Testis (tissue), 3 donors: ENCODE results near the gene CD9. TPM values are rescaled to one million over a fixed set of nuclear protein-coding genes. Genes with fewer than 3 reads are reported as not detected.

Source experiments
- DNase-seq: peaks from one replicate; pipeline ENCODE4 v3.0.0-alpha.2; 2019
- H3K27ac ChIP-seq, 2 donors: fragments of 200-600 bp; sonication (generic); one replicate each; pipeline ENCODE4 v1.5.1; 2019
- H3K27me3 ChIP-seq: fragments of 200-600 bp; sonication (generic); one replicate; pipeline ENCODE4 v1.5.1; 2019
- H3K36me3 ChIP-seq: fragments of 200-600 bp; sonication (generic); one replicate; pipeline ENCODE4 v1.5.1; 2017; ENCODE audit warnings: low read depth; ENCODE audit errors: missing control alignments
- H3K4me1 ChIP-seq: fragments of 200-600 bp; sonication (generic); one replicate; pipeline ENCODE4 v1.5.1; 2019
- H3K4me3 ChIP-seq, 2 donors: fragments of 200-600 bp; sonication (generic); one replicate each; pipeline ENCODE4 v1.5.1; 2017 to 2019
- H3K9me3 ChIP-seq: fragments of 200-600 bp; sonication (generic); one replicate; pipeline ENCODE4 v1.5.1; 2017
- CTCF ChIP-seq, 3 experiments: fragments of 450-650 bp in 2 of 3; fragments of 200-600 bp in 1 of 3; sonication (generic) in 1 of 3; IDR thresholded peaks; one replicate each; pipeline ENCODE4 v1.5.1; 2016 to 2019; ENCODE audit warnings: antibody characterized with exemption in 3 of 3, mild to moderate bottlenecking in 2 of 3, moderate library complexity in 1 of 3
- POLR2A ChIP-seq: fragments of 450-650 bp; IDR thresholded peaks from one replicate; pipeline ENCODE4 v1.6.1; 2017; ENCODE audit warnings: antibody characterized with exemption, mild to moderate bottlenecking, moderate library complexity
- WGBS, 2 donors: methylation state at CpG; one replicate each; pipeline ENCODE4 v1.1.5; 2018; 5-methylcytosine and 5-hydroxymethylcytosine counted together
- intact Hi-C: fragments of 100-400 bp; cut with DNase I; formaldehyde crosslinking; loops from one replicate; pipeline ENCODE4 v1.15.1; 2023; ENCODE audit warnings: low total_unique reads
- polyA plus RNA-seq: library from polyadenylated mRNA; stranded (reverse); fragments of 350-450 nt; fragmentation: Illumina TruSeq; extraction: RNeasy Lipid Tissue Mini Kit (QIAGEN cat#74804); gene quantifications from one replicate; pipeline ENCODE4 v1.2.3, GENCODE V29; 2014; ENCODE audit warnings: low read depth, low replicate concordance; ENCODE audit not compliant: insufficient read depth
- total RNA-seq, 2 donors: library from RNA; depleted of rRNA; stranded (reverse); fragments of >200 nt; gene quantifications; one replicate each; pipeline ENCODE4 v1.2.3, GENCODE V29; 2016

CD9 gene
- total and polyA plus RNA-seq, 3 donors from 2014 or later = 31.2 to 94.2 (median 53.1) TPM

GRCh38 chr12:6279256-6279628 lies 79.0 kb downstream of the CD9 start:
- no peak for DNase-seq
- WGBS, 2 donors = 50 to 66% methylated on average over 10 to 12 of the region's 12 CpGs
- no peaks in the 10 kb centered on the region for H3K9me3 ChIP-seq
- no peaks in the 10 kb centered on the region for H3K36me3 ChIP-seq
- no peak for TF ChIP-seq POLR2A
- no peak for TF ChIP-seq CTCF (IDR thresholded peaks at IDR 0.05)
- peaks cover 17% of the 10 kb centered on the region for H3K4me1 ChIP-seq
- H3K27ac ChIP-seq = peak overlapping the region in 1 of 2 donors; percentile 92
- H3K4me3 ChIP-seq = peak overlapping the region; percentile 62 to 65
- intact Hi-C loops = no loop called here
- no peaks in the 10 kb centered on the region for H3K27me3 ChIP-seq

GRCh38 chr12:6279631-6280030 lies 79.4 kb downstream of the CD9 start:
- no peak overlapping the region for H3K4me3 ChIP-seq
- no peak for DNase-seq
- H3K4me1 ChIP-seq = peaks cover 17% of the 10 kb centered on the region
- H3K9me3 ChIP-seq = no peaks in the 10 kb centered on the region
- WGBS, 2 donors = 58 to 80% methylated on average over 8 of the region's 8 CpGs
- intact Hi-C loops = loop anchor here (2.0 to 5.0 kb wide), 2 partner anchors 77 to 222 kb away; no protein-coding TSS in a partner anchor
- H3K27ac ChIP-seq = no peak overlapping the region
- TF ChIP-seq POLR2A (no peak), CTCF (IDR thresholded peaks at IDR 0.05) (no peak)
- no peaks in the 10 kb centered on the region for H3K36me3 ChIP-seq
- H3K27me3 ChIP-seq = no peaks in the 10 kb centered on the region

- Histone ChIP-seq H3K4me3 (no peak overlapping the region), H3K36me3 (no peaks in the 10 kb centered on the region), H3K4me1 (peaks cover 17% of the 10 kb centered on the region), H3K27ac (no peak overlapping the region), H3K9me3 (no peaks in the 10 kb centered on the region), H3K27me3 (no peaks in the 10 kb centered on the region)
- intact Hi-C loops = loop anchor here (2.0 to 5.0 kb wide), 2 partner anchors 77 to 223 kb away; no protein-coding TSS in a partner anchor
- TF ChIP-seq CTCF (IDR thresholded peaks at IDR 0.05) = no peak
- no peak for TF ChIP-seq POLR2A
- DNase-seq = no peak
- WGBS, 2 donors = 51 to 81% methylated on average over 2 of the region's 2 CpGs
These were observed 79.9 kb downstream of the CD9 start for GRCh38 chr12:6280053-6280469.

- DNase-seq = no peak
These were observed 80.5 kb downstream of the CD9 start for GRCh38 chr12:6280672-6281071.

More at GRCh38 chr12:6280672-6281071, 80.5 kb downstream of the CD9 start:
- 80 to 89% methylated on average over 11 of the region's 11 CpGs for WGBS, 2 donors
- intact Hi-C loops = loop anchor here (2.0 to 5.0 kb wide), 2 partner anchors 78 to 223 kb away; no protein-coding TSS in a partner anchor
- no peaks in the 10 kb centered on the region for H3K36me3 ChIP-seq
- H3K27ac ChIP-seq = no peak overlapping the region
- H3K4me3 ChIP-seq = no peak overlapping the region
- peaks cover 17% of the 10 kb centered on the region for H3K4me1 ChIP-seq
- no peak for TF ChIP-seq POLR2A
- TF ChIP-seq CTCF (IDR thresholded peaks at IDR 0.05) = no peak
- H3K27me3 ChIP-seq = no peaks in the 10 kb centered on the region
- H3K9me3 ChIP-seq = no peaks in the 10 kb centered on the region
